NCI-H2227 (cell line): ENCODE results near the gene CD22.

ENCODE experiments used
- DNase-seq: peaks from one replicate; lab custom pipeline; 2025; ENCODE audit not compliant: unreplicated experiment; lab: John Stamatoyannopoulos, UW

CD22 gene

DNA sequence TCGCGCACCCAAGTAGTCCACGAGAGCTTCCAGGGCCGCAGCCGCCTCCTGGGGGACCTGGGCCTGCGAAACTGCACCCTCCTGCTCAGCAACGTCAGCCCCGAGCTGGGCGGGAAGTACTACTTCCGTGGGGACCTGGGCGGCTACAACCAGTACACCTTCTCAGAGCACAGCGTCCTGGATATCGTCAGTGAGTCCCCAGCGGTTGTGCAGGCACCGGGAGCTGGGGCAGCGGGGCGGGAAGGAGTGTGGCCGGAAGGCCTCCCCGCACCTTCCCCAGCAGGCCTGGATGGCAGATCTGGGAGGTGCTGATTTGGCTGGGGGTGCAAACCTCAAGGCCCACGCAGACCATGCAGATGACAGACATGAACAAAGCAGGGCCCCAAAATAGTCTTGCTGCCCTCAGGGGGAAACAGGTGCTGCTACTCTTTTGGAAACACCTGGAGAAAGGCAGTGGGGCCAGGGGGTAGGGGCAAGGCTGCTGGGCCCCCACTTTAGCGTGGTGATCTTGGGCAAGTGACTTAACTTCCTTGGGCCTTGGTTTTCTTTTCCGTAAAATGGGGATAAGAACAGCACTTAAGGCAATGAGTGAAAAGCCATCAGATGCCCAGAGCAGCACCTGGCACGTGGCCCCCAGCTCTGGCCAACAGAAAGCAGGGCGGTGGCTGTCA, 33.1 kb upstream of the CD22 start:
- no peak for DNase-seq

DNA sequence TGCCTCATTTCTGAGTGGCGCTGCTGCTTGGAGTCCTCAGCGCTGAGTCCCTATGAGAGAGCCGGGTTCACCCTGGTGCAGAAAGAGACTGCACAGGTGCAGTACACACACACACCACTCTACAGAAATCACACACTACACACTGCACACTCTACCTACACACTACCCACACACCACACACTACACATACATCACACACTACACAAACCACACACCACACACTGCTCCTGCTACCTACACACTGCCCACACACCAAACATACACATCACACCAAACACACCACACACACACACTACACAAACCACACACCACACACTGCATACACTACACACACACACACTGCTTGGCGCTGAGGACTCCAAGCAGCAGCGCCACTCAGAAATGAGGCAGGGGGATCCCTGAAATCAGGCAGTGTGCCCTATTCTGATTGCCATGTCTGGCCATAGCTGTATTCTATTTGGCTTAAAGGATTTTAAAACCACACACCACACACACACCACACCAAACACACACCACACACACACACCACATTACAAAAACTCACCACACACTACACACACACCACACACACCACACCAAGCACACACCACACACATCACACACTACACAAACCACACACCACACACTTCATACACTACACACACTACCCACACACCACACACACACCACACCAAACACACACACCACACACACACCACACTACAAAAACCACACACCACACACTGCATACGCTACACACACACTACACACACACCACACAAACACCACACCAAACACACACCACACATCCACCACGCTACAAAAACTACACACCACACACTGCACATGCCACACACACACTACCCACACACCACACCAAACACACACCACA, 32.1 kb upstream of the CD22 start:
- no peak for DNase-seq

DNA sequence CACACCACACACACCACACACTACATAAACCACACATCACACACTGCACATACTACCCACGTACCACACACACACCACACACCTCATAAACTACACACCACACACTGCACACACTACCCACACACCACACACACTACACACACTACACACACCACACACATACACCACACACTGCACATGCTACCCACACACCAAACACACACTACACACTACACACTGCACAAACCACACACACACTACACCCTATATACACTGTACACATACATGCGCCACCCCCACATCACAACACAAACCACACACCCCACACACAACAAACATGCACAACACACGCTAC, 31.5 kb upstream of the CD22 start:
- no peak for DNase-seq

DNA sequence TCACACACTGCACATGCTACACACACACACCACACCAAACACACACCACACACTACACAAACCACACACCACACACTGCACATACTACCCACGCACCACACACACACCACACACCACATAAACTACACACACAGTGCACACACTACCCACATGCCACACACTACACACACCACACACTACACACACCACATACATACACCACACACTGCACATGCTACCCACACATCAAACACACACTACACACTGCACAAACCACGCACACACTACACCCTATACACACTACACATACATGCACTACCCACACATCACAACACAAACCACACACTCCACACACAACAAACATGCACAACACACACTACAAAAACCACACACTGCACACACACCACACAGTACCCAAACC, 31.1 kb upstream of the CD22 start:
- no peak for DNase-seq

GRCh38 chr19:35298561-35298972, 30.4 kb upstream of the CD22 start:
- no peak for DNase-seq

DNA sequence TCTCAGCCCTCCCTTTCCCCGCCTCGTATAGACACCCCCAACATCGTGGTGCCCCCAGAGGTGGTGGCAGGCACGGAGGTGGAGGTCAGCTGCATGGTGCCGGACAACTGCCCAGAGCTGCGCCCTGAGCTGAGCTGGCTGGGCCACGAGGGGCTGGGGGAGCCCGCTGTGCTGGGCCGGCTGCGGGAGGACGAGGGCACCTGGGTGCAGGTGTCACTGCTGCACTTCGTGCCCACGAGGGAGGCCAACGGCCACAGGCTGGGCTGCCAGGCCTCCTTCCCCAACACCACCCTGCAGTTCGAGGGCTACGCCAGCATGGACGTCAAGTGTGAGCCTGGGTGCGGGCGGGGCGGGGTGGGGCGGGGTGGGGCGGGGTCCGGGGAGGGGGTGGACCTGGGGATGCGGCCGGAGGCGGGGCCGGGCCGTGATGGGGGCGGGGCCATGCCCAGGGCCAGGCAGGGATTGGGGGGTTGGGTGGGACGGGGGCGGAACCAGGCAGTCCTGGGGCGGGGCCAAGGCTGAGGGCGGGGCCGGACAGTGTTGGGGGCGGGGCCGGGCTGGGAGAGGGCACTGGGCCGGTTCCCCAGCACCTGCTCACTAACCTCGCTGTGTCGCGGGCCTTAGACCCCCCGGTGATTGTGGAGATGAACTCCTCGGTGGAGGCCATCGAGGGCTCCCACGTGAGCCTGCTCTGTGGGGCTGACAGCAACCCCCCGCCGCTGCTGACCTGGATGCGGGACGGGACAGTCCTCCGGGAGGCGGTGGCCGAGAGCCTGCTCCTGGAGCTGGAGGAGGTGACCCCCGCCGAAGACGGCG, 29.3 kb upstream of the CD22 start:
- DNase-seq = no peak

GRCh38 chr19:35300339-35300649, 28.7 kb upstream of the CD22 start:
- no peak for DNase-seq

DNA sequence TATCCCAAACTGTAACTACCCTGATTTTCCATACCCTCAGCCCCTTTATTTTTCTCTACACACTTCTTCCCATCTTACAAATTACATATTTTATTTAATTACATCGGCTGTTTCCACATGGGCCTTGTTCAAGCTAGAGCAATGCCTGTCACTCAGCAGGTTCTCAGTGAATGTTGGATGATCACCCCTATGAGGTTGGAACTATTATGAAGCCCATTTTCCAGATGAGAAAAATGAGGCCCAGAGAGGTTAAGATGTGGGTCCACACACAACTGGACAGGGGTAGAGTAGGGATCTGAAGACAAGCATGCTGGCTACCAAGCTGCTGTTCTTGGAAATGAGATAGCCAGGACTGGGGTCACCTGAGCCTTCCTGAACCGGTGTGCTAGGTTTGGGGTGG, 27.0 kb upstream of the CD22 start:
- no peak for DNase-seq

- DNase-seq = no peak
These were observed 26.5 kb upstream of the CD22 start for GRCh38 chr19:35302446-35302845.

GRCh38 chr19:35303357-35303915, 25.6 kb upstream of the CD22 start:
- peak; percentile 87 for DNase-seq

DNA sequence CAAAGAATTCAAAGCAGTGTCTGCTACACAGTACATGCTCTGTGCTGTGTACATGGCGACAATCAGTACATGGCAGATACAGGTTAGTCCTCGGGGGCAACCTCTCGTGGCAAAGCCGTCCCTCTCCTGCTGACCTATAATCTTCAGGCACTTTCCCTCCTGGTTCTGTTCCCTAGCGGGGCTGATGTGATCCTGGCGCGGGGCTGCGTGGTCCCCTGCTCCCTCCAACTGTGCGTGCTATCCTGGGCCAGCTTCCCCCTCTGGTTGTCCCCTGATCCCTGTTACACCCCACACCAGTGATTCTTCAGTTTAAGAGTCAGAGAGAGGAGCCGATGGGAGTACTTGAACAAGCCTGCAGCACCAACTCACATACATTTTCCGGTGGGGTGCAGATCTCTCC, 25.0 kb upstream of the CD22 start:
- no peak for DNase-seq

DNA sequence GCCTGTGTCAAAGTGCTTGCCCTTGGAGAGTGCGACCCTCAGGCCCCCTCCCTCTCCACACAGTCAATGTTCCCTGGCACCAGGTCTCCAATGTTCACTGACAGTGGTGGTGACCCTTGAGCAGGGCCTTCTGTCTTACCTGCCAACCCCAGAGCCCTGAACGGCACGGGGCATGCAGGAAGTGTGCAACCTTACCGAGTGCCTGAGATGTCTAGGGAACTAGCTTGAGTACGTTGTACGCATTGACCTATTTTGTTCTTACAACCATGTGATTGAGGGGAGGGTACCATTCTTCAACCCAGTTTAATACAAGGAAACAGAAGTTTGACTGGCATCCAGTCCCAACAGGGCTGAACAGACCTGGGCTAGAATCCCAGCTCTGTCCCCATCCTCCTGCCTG, 23.8 kb upstream of the CD22 start:
- DNase-seq = no peak

GRCh38 chr19:35306473-35307246, 22.3 kb upstream of the CD22 start:
- DNase-seq = no peak

- no peak for DNase-seq
These were observed 21.1 kb upstream of the CD22 start for GRCh38 chr19:35307931-35308330.

DNA sequence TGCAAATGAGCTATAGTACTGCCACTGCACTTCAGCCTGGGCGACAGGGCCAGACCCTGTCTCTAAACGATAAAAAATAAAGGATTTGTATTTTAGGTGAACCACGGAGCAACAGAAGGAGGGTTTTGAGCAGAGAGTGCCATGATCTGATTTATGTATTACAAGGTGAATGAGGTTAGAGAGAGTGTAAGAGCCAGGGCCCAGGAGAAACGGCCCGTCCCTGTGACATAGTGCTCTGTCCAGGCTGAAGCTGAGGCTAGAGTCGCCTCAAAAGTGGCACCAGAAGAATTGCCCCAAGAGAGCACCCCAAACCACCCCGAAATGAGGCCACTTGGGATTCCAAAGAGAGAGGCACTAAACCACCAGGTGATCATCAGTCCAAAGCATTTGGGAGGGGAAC, 20.1 kb upstream of the CD22 start:
- DNase-seq = no peak

DNA sequence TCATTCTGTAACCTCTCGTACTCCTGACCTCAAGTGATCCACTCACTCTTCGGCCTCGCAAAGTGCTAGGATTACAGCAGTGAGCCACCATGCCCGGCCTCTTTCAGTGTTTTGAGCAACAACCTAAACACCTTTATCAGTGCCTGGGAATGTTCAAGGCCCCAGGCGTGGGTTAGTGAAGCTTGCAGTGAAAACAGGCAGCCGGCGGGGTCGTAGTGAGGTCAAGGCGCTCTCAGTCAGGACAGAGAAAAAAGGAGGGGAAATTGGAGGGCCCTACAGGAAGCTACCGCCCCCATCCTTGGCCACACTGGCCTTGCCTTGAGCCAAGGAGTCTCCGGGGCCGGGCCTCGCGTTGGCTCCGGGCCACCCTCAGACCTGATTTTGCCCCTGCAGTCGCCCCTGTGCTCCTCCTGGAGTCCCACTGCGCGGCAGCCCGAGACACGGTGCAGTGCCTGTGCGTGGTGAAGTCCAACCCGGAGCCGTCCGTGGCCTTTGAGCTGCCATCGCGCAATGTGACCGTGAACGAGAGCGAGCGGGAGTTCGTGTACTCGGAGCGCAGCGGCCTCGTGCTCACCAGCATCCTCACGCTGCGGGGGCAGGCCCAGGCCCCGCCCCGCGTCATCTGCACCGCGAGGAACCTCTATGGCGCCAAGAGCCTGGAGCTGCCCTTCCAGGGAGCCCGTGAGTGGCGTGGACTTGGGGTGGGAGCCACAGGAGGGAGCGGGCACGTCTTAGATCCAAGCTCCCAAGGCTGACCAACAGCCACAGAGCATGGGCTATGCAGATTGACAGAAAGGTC, 19.3 kb upstream of the CD22 start:
- DNase-seq = no peak

DNA sequence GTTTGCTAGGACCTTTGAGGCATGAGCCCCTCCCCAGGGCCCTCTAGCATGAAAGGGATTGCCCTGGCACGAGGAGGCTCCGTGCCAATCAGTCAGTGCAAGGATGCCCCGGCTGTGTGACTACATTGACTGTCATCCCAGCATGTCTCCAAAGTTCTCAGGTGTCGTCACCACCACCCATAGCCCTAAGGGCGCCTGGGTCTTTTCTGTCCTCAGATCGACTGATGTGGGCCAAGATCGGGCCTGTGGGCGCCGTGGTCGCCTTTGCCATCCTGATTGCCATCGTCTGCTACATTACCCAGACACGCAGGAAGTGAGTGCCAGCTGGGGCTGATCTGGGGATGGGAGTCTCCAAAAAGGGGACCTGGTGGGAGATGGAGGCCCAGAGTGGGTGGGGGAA, 18.7 kb upstream of the CD22 start:
- no peak for DNase-seq

DNA sequence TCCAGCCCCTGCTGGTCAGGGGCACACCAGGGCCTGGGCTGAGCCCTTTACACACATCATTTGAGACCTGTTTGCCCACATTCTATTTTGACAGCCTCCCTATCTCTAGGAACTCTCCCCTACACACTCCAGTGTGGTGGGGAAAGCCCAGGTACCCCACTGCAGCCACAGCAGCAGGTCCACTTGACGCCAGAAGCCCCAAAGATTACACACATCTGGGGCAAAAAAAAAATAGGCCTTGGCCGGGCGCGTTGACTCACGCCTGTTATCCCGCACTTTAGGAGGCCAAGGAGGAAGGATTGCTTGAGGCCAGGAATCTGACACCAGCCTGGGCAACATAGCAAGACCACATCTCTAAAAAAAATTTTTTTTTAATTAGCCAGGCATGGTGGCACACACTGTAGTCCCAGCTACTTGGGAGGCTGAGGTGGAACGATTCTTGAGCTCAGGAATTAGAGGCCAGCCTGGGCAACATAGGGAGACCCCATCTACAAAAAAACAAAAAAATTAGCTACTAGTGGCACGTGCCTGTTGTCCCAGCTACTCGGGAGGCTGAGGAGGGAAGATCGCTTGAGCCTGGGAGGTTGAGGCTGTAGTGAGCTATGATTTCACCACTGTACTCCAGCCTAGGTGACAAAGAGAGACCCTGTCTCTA, 18.0 kb upstream of the CD22 start:
- DNase-seq = no peak

DNA sequence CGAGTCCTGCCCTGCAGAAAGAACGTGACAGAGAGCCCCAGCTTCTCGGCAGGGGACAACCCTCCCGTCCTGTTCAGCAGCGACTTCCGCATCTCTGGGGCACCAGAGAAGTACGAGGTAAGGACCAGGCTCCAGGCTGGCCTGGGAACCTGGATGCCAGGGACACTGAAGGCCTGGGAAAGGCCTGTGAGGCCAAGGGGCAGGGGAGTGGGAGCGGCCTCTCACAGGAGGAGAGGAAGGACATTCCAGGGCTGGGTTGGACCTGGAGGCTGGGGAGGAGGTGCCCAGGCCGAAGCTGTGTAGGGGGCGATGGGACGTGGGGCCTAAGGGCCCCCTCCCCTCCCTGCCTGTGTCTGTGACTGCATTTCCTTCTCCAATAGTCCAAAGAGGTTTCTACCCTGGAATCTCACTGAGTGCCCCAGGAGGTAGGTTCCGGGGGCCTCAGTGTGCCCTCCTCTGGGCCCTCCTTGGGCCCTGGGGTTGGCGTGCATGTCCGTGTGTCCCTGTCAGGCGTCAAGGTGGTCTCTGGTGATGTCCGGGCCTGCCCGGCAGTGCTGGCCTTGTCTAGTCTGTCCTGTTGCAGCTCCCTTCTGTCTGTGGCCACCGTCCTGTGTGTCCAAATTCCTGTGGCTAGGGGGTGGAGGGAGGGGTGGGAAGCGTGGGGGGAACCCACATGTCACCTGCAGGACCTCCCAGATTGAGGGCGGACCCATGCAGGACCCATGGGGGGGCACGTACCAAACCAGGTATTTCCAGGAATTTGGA, 16.9 kb upstream of the CD22 start:
- DNase-seq = no peak
